ENCODE measurements around the gene ZNRF2. TPM values are rescaled to one million over a fixed set of nuclear protein-coding genes. Genes with fewer than 3 reads are reported as not detected.
"Not testable (repeated sequence)": the region's sequence is repeated elsewhere in the genome, so short reads cannot be mapped to it uniquely, and the experiment has no call there.

ZNRF2 gene
- total RNA-seq, 1 experiment from 2014 or later: 19.9 TPM

- not testable (repeated sequence) for DNase-seq (ENCODE audit: low read depth)
Observed at GRCh38 chr7:30287625-30288024, 3.2 kb downstream of the ZNRF2 start.

GRCh38 chr7:30289634-30290033, 5.2 kb downstream of the ZNRF2 start:
- DNase-seq (ENCODE audit: low read depth): not testable (repeated sequence)

- peak; percentile 67 for DNase-seq (ENCODE audit: low read depth)
Observed at GRCh38 chr7:30290317-30290716, 5.9 kb downstream of the ZNRF2 start.

GRCh38 chr7:30292416-30293038, 8.1 kb downstream of the ZNRF2 start:
- DNase-seq (ENCODE audit: low read depth): not testable (repeated sequence)

GRCh38 chr7:30296304-30296703, 11.9 kb downstream of the ZNRF2 start:
- DNase-seq (ENCODE audit: low read depth): not testable (repeated sequence)

- DNase-seq (ENCODE audit: low read depth): not testable (repeated sequence)
Observed at GRCh38 chr7:30297499-30297898, 13.1 kb downstream of the ZNRF2 start.

- not testable (repeated sequence) for DNase-seq (ENCODE audit: low read depth)
Observed at GRCh38 chr7:30298409-30298808, 14.0 kb downstream of the ZNRF2 start.

- DNase-seq (ENCODE audit: low read depth): no peak
Observed at GRCh38 chr7:30301751-30302150, 17.4 kb downstream of the ZNRF2 start.

- DNase-seq (ENCODE audit: low read depth): no peak
Observed at GRCh38 chr7:30302656-30303311, 18.4 kb downstream of the ZNRF2 start.

GRCh38 chr7:30303312-30304039, 19.1 kb downstream of the ZNRF2 start:
- no peak for DNase-seq (ENCODE audit: low read depth)

- no peak for DNase-seq (ENCODE audit: low read depth)
Observed at GRCh38 chr7:30304177-30304884, 19.9 kb downstream of the ZNRF2 start.

- DNase-seq (ENCODE audit: low read depth): no peak
Observed at GRCh38 chr7:30306976-30307375, 22.6 kb downstream of the ZNRF2 start.

- peak; percentile 27 for DNase-seq (ENCODE audit: low read depth)
Observed at GRCh38 chr7:30308389-30308788, 24.0 kb downstream of the ZNRF2 start.

GRCh38 chr7:30309302-30309701, 24.9 kb downstream of the ZNRF2 start:
- DNase-seq (ENCODE audit: low read depth): no peak

- no peak for DNase-seq (ENCODE audit: low read depth)
Observed at GRCh38 chr7:30309842-30310435, 25.5 kb downstream of the ZNRF2 start.

GRCh38 chr7:30310674-30311362, 26.4 kb downstream of the ZNRF2 start:
- DNase-seq (ENCODE audit: low read depth): no peak

- DNase-seq (ENCODE audit: low read depth): no peak
Observed at GRCh38 chr7:30312178-30312577, 27.8 kb downstream of the ZNRF2 start.

GRCh38 chr7:30313348-30313747, 29.0 kb downstream of the ZNRF2 start:
- DNase-seq (ENCODE audit: low read depth): no peak

GRCh38 chr7:30313793-30314192, 29.4 kb downstream of the ZNRF2 start:
- no peak for DNase-seq (ENCODE audit: low read depth)

- no peak for DNase-seq (ENCODE audit: low read depth)
Observed at GRCh38 chr7:30315589-30315988, 31.2 kb downstream of the ZNRF2 start.

GRCh38 chr7:30320392-30320791, 36.0 kb downstream of the ZNRF2 start:
- DNase-seq (ENCODE audit: low read depth): no peak
